ENCODE data around the gene PCMTD2. TPM values are rescaled to one million over a fixed set of nuclear protein-coding genes. Genes with fewer than 3 reads are reported as not detected.

The PCMTD2 gene
- total and polyA plus RNA-seq, 2 of the 8 experiments (the other 6 are each of a cell fraction or from before 2014, with no cell fraction given): 21.4 to 55.1 TPM

- H2BK12ac ChIP-seq (ENCODE audit: low read depth, low read length): no peak overlapping the region
- H3K23me2 ChIP-seq (ENCODE audit: low read depth, low read length): no peaks in the 10 kb centered on the region
- no peak overlapping the region for H2BK15ac ChIP-seq (ENCODE audit: low read length)
- DNase-seq (ENCODE audit: low read depth in 1 of 2, low spot score in 2 of 2): no peak
- H3K4me1 ChIP-seq (replicated peaks in 1 of 4; ENCODE audit: control insufficient read depth in 3 of 4, insufficient read depth in 4 of 4, low read length in 3 of 4): no peaks in the 10 kb centered on the region
- no peaks in the 10 kb centered on the region for H3K36me3 ChIP-seq (ENCODE audit: control insufficient read depth in 2 of 4, insufficient read depth in 4 of 4, low read length in 3 of 4)
- no peak overlapping the region for H3K56ac ChIP-seq (replicated peaks; ENCODE audit: insufficient read length, low read depth, low read length)
- no peak overlapping the region for H3K4me2 ChIP-seq (ENCODE audit: insufficient read depth in 1 of 2, low read depth in 2 of 2, low read length in 2 of 2)
- no peaks in the 10 kb centered on the region for H4K20me1 ChIP-seq (replicated peaks in 1 of 2; ENCODE audit: control insufficient read depth in 1 of 2, insufficient read depth in 2 of 2, low read length in 2 of 2)
- H2AFZ ChIP-seq (ENCODE audit: low read length): no peak overlapping the region
- no peak overlapping the region for H3K27ac ChIP-seq (ENCODE audit: low read depth, low read length)
- H3K9ac ChIP-seq (replicated peaks in 1 of 4; ENCODE audit: extremely low read depth in 1 of 4, low read depth in 3 of 4, low read length in 3 of 4): no peak overlapping the region
- no peaks in the 10 kb centered on the region for H3K79me1 ChIP-seq (ENCODE audit: low read depth, low read length)
- no peak overlapping the region for H3K23ac ChIP-seq (ENCODE audit: insufficient read length)
- 79% methylated on average over 3 of the region's 3 CpGs; no CpG with 5 or more reads in 1 of the 2 experiments for WGBS, 2 experiments (ENCODE audit: extremely low coverage in 1 of 2, insufficient coverage in 1 of 2, insufficient read length in 1 of 2, insufficient replicate concordance in 2 of 2, low coverage in 1 of 2, low lambda C conversion rate in 2 of 2, missing lambda C conversion rate in 1 of 2)
- no peak overlapping the region for H3K14ac ChIP-seq (ENCODE audit: insufficient read length)
- no peak overlapping the region for H3K4me3 ChIP-seq (ENCODE audit: extremely low read depth in 1 of 4, insufficient read depth in 2 of 4, low read depth in 3 of 4, low read length in 4 of 4)
- H3K79me2 ChIP-seq (ENCODE audit: control insufficient read depth in 1 of 2, insufficient read depth in 2 of 2, low read length in 2 of 2): no peaks in the 10 kb centered on the region
- H2BK120ac ChIP-seq (replicated peaks; ENCODE audit: low read depth, low read length): no peak overlapping the region
- H4K5ac ChIP-seq (ENCODE audit: insufficient read length, low read depth, low read length): no peak overlapping the region
- no peak overlapping the region for H3K18ac ChIP-seq (ENCODE audit: extremely low read depth, low read length)
- H3K9me3 ChIP-seq (ENCODE audit: insufficient read depth in 2 of 2, low read depth in 1 of 2, low read length in 1 of 2): peaks cover 0 to 25% of the 10 kb centered on the region in 2 experiments; a peak in 1 of 4 replicates
- no peaks in the 10 kb centered on the region for H3K27me3 ChIP-seq (replicated peaks in 1 of 4; ENCODE audit: control insufficient read depth in 3 of 4, extremely low read depth in 1 of 4, insufficient read depth in 3 of 4, low read length in 3 of 4)
- no peak overlapping the region for H2AK5ac ChIP-seq (ENCODE audit: low read depth, low read length)
- no peak overlapping the region for H3K4ac ChIP-seq (replicated peaks; ENCODE audit: insufficient read length, low read depth, low read length)
- ChIA-PET CTCF (ENCODE audit: partially characterized antibody) (no interaction called here), POLR2A (ENCODE audit: partially characterized antibody) (no interaction called here)
- H2BK5ac ChIP-seq (ENCODE audit: low read depth, low read length): no peak overlapping the region
- 0 out of 2 replicates have a peak overlapping the region, but pooled peaks have one; percentile 48 for H2BK20ac ChIP-seq (ENCODE audit: low read length)
- FAIRE-seq: no peak
- no peak overlapping the region for H4K91ac ChIP-seq (replicated peaks; ENCODE audit: insufficient read length, low read length)
- H4K8ac ChIP-seq (ENCODE audit: extremely low read depth, insufficient read depth, low read length): no peak overlapping the region
- TF ChIP-seq EZH2 (IDR thresholded peaks at IDR 0.05; ENCODE audit: low read depth, low read length, severe bottlenecking): no peak
- TF ChIP-seq SIN3A (conservative IDR thresholded peaks at IDR 0.05 in 1 of 2, IDR thresholded peaks at IDR 0.05 in 1 of 2; ENCODE audit: low read depth in 1 of 2, low read length in 2 of 2): no peak
- TF ChIP-seq USF2 (IDR thresholded peaks at IDR 0.05; ENCODE audit: low read length): no peak
- no peak for TF ChIP-seq SP2 (IDR thresholded peaks at IDR 0.05; ENCODE audit: low read length)
- TF ChIP-seq NANOG (IDR thresholded peaks at IDR 0.05; ENCODE audit: insufficient read depth, low read depth, low read length, poor library complexity, severe bottlenecking): no peak
- no peak for TF ChIP-seq ATF2 (IDR thresholded peaks at IDR 0.05; ENCODE audit: low read length)
- TF ChIP-seq CTBP2 (IDR thresholded peaks at IDR 0.05; ENCODE audit: borderline replicate concordance, insufficient read depth, insufficient read length, low read length): no peak
- no peak for TF ChIP-seq E2F6 (IDR thresholded peaks at IDR 0.05)
- TF ChIP-seq RXRA (IDR thresholded peaks at IDR 0.05; ENCODE audit: insufficient read depth, low read depth, low read length): no peak
- TF ChIP-seq CBX8 (IDR thresholded peaks at IDR 0.05; ENCODE audit: borderline replicate concordance, low read depth, low read length): no peak
Measured at GRCh38 chr20:64232794-64233193, 22.8 kb upstream of the PCMTD2 start.
